Measurements from ENCODE around the gene ZNF853. TPM values are rescaled to one million over a fixed set of nuclear protein-coding genes. Genes with fewer than 3 reads are reported as not detected.
A peak's percentile ranks its signal among the peaks of the same experiment; 100 is the strongest.
"Not testable (repeated sequence)": the region's sequence is repeated elsewhere in the genome, so short reads cannot be mapped to it uniquely, and the experiment has no call there.

The ZNF853 gene
- total RNA-seq, 6 experiments from 2014 or later, result 0.20 to 0.98 (median 0.37) TPM

DNA sequence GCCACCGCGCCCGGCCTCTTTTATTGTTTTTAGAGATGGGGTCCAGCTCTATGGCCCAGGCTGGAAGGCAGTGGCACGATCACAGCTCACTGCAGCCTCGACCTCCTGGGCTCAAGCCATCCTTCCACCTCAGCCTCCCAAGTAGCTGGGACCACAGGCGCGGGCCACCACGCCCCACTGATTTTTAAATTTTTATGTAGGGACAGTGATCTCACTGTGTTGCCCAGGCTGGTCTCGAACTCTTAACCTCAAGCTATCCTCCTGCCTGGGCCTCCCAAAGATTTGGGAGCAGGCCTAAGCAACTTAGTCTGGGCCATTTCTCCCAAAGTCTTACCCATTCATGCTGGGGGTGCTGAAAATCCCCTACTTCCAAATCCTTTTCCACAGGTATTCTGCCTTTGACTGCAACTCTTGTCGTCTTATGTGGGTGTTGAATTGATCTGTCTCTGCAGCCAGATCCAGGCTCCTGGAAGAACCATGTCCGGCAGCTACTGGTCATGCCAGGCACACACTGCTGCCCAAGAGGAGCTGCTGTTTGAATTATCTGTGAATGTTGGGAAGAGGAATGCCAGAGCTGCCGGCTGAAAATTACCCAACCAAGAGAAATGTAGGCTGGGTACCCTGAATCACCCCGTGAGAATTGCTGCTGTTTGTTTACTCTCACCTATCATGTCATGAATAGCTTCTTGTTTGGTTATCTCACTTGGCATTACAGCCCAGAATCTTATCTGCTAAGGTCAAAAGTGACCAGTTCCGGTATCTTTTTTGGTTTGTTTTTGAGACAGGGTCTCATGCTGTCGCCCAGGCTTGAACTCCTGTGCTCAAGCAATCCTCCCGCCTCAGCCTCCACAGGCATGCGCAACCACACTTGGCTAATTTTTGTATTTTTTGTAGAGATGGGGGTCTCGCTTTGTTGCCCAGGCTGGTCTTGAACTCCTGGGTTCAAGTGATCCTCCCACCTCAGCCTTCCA lies 37.0 kb upstream of the ZNF853 start:
- Histone ChIP-seq H3K27me3 (no peaks in the 10 kb centered on the region), H3K4me3 (peak overlapping the region; percentile 70 to 84 (median 73)), H3K36me3 (peaks cover 0 to 33% (median 0%) of the 10 kb centered on the region in 4 donors), H3K9me3 (no peaks in the 10 kb centered on the region), H3K27ac (peak overlapping the region in 2 of 3 donors; percentile 88 to 95), H3K4me1 (peaks cover 0 to 7% (median 3%) of the 10 kb centered on the region in 4 donors)
- no peak for TF ChIP-seq CTCF (IDR thresholded peaks at IDR 0.05)
- TF ChIP-seq POLR2A (IDR thresholded peaks at IDR 0.05), result peak; percentile 60
- intact Hi-C loops (cut with DNase I), result no loop called here
- peak in 3 of 4 donors; percentile 19 to 76 (median 31) for ATAC-seq
- peak in 1 of 3 donors; percentile 40 for DNase-seq
- WGBS (ENCODE audit: insufficient coverage, low coverage, low lambda C conversion rate, missing lambda C conversion rate), result 44% methylated on average over 8 of the region's 18 CpGs

GRCh38 chr7:6579446-6579845 lies 36.0 kb upstream of the ZNF853 start:
- TF ChIP-seq CTCF (IDR thresholded peaks at IDR 0.05) (no peak), POLR2A (IDR thresholded peaks at IDR 0.05) (no peak)
- Histone ChIP-seq H3K27ac (no peak overlapping the region), H3K9me3 (no peaks in the 10 kb centered on the region), H3K27me3 (no peaks in the 10 kb centered on the region), H3K4me1 (peaks cover 0 to 7% (median 3%) of the 10 kb centered on the region in 4 donors), H3K4me3 (no peak overlapping the region), H3K36me3 (peaks cover 0 to 43% (median under 1%) of the 10 kb centered on the region in 4 donors)
- intact Hi-C loops (cut with DNase I), result no loop called here
- ATAC-seq (no peak), DNase-seq (no peak)
- WGBS (ENCODE audit: insufficient coverage, low coverage, low lambda C conversion rate, missing lambda C conversion rate), result 90% methylated on average over 2 of the region's 4 CpGs

DNA sequence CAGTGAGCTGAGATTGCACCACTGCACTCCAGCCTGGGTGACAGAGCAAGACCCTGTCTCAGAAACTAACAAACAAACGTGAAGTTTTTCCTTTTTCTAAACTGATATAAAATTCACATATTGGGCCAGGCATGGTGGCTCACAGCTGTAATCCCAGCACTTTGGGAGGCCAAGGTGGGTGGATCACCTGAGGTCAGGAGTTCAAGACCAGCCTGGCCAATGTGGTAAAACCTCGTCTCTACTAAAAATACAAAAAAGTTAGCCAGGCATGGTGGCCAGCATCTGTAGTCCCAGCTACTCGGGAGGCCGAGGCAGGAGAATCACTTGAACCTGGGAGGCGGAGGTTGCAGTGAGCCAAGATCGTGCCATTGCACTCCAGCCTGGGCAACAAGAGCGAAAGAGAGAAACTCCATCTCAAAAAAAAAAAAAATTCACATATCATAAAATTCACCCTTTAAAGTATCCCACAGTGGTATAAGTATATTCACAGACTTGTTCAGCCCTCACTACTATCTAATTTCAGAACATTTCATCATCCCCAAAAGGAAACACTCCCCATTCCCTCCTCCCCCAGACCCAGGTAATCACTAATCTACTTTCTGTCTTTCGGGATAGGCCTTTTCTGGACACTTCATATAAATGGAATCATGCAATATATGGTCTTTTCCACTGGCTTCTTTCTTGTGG lies 29.5 kb upstream of the ZNF853 start:
- 86% methylated on average over 5 of the region's 8 CpGs for WGBS (ENCODE audit: insufficient coverage, low coverage, low lambda C conversion rate, missing lambda C conversion rate)
- H3K9me3 ChIP-seq; H3K4me3 ChIP-seq; DNase-seq; ATAC-seq; intact Hi-C loops (cut with DNase I); H3K27ac ChIP-seq; H3K27me3 ChIP-seq; H3K4me1 ChIP-seq: not testable (repeated sequence)
- peaks cover 0 to 58% (median 7%) of the 10 kb centered on the region in 4 donors for H3K36me3 ChIP-seq

DNA sequence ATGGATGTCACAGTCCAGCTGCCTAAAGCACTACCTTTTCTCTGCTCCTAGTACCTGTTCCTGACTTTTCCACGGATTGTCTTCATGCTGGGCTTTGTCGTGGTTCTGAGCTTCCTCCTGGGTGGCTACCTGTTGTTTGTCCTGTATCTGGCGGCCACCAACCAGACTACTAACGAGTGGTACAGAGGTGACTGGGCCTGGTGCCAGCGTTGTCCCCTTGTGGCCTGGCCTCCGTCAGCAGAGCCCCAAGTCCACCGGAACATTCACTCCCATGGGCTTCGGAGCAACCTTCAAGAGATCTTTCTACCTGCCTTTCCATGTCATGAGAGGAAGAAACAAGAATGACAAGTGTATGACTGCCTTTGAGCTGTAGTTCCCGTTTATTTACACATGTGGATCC lies 26.8 kb upstream of the ZNF853 start:
- Histone ChIP-seq H3K9me3 (no peaks in the 10 kb centered on the region), H3K4me3 (no peak overlapping the region), H3K27ac (no peak overlapping the region), H3K4me1 (peaks cover 0 to 13% (median 3%) of the 10 kb centered on the region in 4 donors), H3K36me3 (peaks cover 0 to 41% (median 13%) of the 10 kb centered on the region in 4 donors), H3K27me3 (no peaks in the 10 kb centered on the region)
- intact Hi-C loops (cut with DNase I), result no loop called here
- no peak for TF ChIP-seq POLR2A (IDR thresholded peaks at IDR 0.05)
- no peak for TF ChIP-seq CTCF (IDR thresholded peaks at IDR 0.05)
- WGBS (ENCODE audit: insufficient coverage, low coverage, low lambda C conversion rate, missing lambda C conversion rate), result 69% methylated on average over 6 of the region's 9 CpGs
- no peak for ATAC-seq
- no peak for DNase-seq

Measured in right lobe of liver (tissue), 6 donors.